ENCODE results near the gene TP53INP2. TPM values are rescaled to one million over a fixed set of nuclear protein-coding genes. Genes with fewer than 3 reads are reported as not detected.

The TP53INP2 gene
- total RNA-seq, 1 donor from 2014 or later: 14.5 TPM

GRCh38 chr20:34680586-34681175, 23.5 kb upstream of the TP53INP2 start:
- Histone ChIP-seq H3K27ac (no peak overlapping the region), H3K27me3 (no peaks in the 10 kb centered on the region), H3K4me3 (no peak overlapping the region), H3K4me1 (peaks cover 15% of the 10 kb centered on the region), H3K36me3 (no peaks in the 10 kb centered on the region), H3K9me3 (no peaks in the 10 kb centered on the region)
- DNase-seq (ENCODE audit: extremely low spot score in 2 of 2): no peak
- intact Hi-C loops (cut with DNase I): no loop called here
- TF ChIP-seq POLR2AphosphoS5 (IDR thresholded peaks at IDR 0.05; ENCODE audit: insufficient read depth in 1 of 2, low read depth in 1 of 2) (no peak), POLR2A (IDR thresholded peaks at IDR 0.05) (no peak), CTCF (IDR thresholded peaks at IDR 0.05) (no peak)

DNA sequence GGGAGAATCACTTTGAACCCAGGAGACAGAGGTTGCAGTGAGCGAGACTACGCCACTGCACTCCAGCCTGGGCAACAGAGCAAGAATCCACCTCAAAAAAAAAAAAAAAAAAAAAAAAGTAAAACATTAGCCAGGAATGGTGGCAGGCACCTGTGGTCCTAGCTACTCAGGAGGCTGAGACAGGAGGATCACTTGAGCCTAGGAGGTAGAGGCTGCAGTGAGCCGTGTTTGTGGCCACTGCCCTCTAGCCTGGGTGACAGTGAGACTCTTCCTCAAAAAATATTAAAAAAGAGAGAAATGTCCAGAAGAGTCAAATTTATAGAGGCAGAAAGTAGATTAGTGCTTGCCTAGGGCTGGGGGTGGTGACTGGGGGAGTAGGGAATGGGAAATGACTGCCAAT, 20.5 kb upstream of the TP53INP2 start:
- Histone ChIP-seq H3K27me3 (no peaks in the 10 kb centered on the region), H3K9me3 (no peaks in the 10 kb centered on the region), H3K4me3 (no peak overlapping the region), H3K4me1 (no peaks in the 10 kb centered on the region), H3K36me3 (no peaks in the 10 kb centered on the region), H3K27ac (no peak overlapping the region)
- DNase-seq (ENCODE audit: extremely low spot score in 2 of 2): no peak
- TF ChIP-seq CTCF (IDR thresholded peaks at IDR 0.05) (no peak), POLR2AphosphoS5 (IDR thresholded peaks at IDR 0.05; ENCODE audit: insufficient read depth in 1 of 2, low read depth in 1 of 2) (no peak), POLR2A (IDR thresholded peaks at IDR 0.05) (no peak)
- intact Hi-C loops (cut with DNase I): no loop called here

- Histone ChIP-seq H3K4me1 (no peaks in the 10 kb centered on the region), H3K36me3 (no peaks in the 10 kb centered on the region), H3K9me3 (no peaks in the 10 kb centered on the region), H3K27me3 (no peaks in the 10 kb centered on the region), H3K4me3 (no peak overlapping the region), H3K27ac (no peak overlapping the region)
- intact Hi-C loops (cut with DNase I): no loop called here
- TF ChIP-seq POLR2AphosphoS5 (IDR thresholded peaks at IDR 0.05; ENCODE audit: insufficient read depth in 1 of 2, low read depth in 1 of 2) (no peak), CTCF (IDR thresholded peaks at IDR 0.05) (no peak), POLR2A (IDR thresholded peaks at IDR 0.05) (no peak)
- no peak for DNase-seq (ENCODE audit: extremely low spot score in 2 of 2)
These were observed 14.7 kb upstream of the TP53INP2 start for GRCh38 chr20:34689486-34689885.

- no peaks in the 10 kb centered on the region for H3K36me3 ChIP-seq
- no peaks in the 10 kb centered on the region for H3K9me3 ChIP-seq
- H3K4me3 ChIP-seq: no peak overlapping the region
- intact Hi-C loops (cut with DNase I): no loop called here
- H3K4me1 ChIP-seq: no peaks in the 10 kb centered on the region
- no peak overlapping the region for H3K27ac ChIP-seq
- TF ChIP-seq POLR2AphosphoS5 (IDR thresholded peaks at IDR 0.05; ENCODE audit: insufficient read depth in 1 of 2, low read depth in 1 of 2) (no peak), CTCF (IDR thresholded peaks at IDR 0.05) (no peak), POLR2A (IDR thresholded peaks at IDR 0.05) (no peak)
- no peak for DNase-seq (ENCODE audit: extremely low spot score in 2 of 2)
- no peaks in the 10 kb centered on the region for H3K27me3 ChIP-seq
These were observed 12.3 kb upstream of the TP53INP2 start for GRCh38 chr20:34691838-34692237.

GRCh38 chr20:34693414-34693813, 10.7 kb upstream of the TP53INP2 start:
- TF ChIP-seq POLR2AphosphoS5 (IDR thresholded peaks at IDR 0.05; ENCODE audit: insufficient read depth in 1 of 2, low read depth in 1 of 2) (no peak), CTCF (IDR thresholded peaks at IDR 0.05) (no peak), POLR2A (IDR thresholded peaks at IDR 0.05) (no peak)
- intact Hi-C loops (cut with DNase I): no loop called here
- H3K27me3 ChIP-seq: no peaks in the 10 kb centered on the region
- H3K4me3 ChIP-seq: no peak overlapping the region
- H3K36me3 ChIP-seq: no peaks in the 10 kb centered on the region
- no peak for DNase-seq (ENCODE audit: extremely low spot score in 2 of 2)
- H3K27ac ChIP-seq: no peak overlapping the region
- no peaks in the 10 kb centered on the region for H3K9me3 ChIP-seq
- no peaks in the 10 kb centered on the region for H3K4me1 ChIP-seq
